Measurements from ENCODE around the gene ESCO1.

DNA sequence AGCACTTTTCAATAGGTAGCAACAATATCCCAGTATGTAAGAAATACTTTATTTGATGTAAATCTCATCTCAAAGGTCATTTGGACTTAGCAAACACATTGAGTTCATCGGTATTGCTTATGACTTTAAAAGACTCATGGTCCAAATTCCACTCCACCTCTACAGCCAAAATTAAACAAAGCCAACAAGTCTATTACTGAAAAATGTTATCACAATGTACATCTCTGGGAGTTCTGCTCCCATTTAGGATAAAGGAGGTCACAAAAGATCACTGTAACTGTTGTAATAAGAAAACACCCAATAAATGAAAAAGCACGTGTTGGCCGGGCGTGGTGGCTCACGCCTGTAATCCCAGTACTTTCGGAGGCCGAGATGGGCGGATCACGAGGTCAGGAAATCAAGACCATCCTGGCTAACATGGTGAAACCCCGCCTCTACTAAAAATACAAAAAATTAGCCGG lies 50.0 kb downstream of the ESCO1 start:
- TF ChIP-seq POLR2A (IDR thresholded peaks at IDR 0.05), result no peak
- TF ChIP-seq, protein P1, sequence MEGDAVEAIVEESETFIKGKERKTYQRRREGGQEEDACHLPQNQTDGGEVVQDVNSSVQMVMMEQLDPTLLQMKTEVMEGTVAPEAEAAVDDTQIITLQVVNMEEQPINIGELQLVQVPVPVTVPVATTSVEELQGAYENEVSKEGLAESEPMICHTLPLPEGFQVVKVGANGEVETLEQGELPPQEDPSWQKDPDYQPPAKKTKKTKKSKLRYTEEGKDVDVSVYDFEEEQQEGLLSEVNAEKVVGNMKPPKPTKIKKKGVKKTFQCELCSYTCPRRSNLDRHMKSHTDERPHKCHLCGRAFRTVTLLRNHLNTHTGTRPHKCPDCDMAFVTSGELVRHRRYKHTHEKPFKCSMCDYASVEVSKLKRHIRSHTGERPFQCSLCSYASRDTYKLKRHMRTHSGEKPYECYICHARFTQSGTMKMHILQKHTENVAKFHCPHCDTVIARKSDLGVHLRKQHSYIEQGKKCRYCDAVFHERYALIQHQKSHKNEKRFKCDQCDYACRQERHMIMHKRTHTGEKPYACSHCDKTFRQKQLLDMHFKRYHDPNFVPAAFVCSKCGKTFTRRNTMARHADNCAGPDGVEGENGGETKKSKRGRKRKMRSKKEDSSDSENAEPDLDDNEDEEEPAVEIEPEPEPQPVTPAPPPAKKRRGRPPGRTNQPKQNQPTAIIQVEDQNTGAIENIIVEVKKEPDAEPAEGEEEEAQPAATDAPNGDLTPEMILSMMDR (IDR thresholded peaks at IDR 0.05), result no peak
